HS-27A (cell line): ENCODE measurements around the gene SMCO4.
A peak's percentile ranks its signal among the peaks of the same experiment; 100 is the strongest.
"Not testable (repeated sequence)": the region's sequence is repeated elsewhere in the genome, so short reads cannot be mapped to it uniquely, and the experiment has no call there.

Experiments used
- DNase-seq: peaks from one replicate; pipeline ENCODE4 v3.0.0-alpha.2; 2012; ENCODE audit warnings: low read depth, missing footprints

Gene SMCO4

GRCh38 chr11:93543292-93543977 lies at the start of gene SMCO4:
TSS of gene SMCO4 (minus strand) at chr11:93543391. CDS start at chr11:93479189, 64,202 bp downstream.
- peak; percentile 58 for DNase-seq

DNA sequence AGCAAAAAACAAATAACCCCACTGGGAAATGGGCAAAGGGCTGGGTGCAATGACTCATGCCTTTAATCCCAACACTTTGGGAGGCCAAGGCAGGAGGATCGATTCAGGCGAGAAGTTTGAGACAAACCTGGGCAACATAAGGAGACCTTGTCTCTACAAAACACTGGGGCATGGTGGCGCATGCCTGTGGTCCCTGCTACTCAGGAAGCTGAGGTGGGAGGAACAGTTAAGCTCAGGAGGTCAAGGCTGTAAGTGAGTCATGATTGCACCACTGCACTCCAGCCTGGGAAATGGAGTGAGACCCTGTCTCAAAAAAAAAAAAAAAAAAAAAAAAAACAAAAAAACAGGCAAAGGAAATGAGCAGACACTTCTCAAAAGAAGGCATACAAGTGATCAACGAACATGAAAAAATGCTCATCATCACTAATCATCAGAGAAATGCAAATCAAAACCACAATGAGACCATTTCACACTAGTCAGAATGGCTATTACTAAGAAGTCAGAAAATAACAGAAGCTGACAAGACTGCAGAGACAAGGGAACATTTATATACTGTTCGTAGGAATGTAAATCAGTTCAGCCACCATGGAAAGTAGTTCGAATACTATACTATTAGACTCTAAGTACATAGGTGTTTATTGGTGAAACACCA lies 48.2 kb upstream of the SMCO4 start:
- DNase-seq: no peak

GRCh38 chr11:93589347-93589746 lies 46.2 kb upstream of the SMCO4 start:
- no peak for DNase-seq

GRCh38 chr11:93587858-93588581 lies 44.8 kb upstream of the SMCO4 start:
- no peak for DNase-seq

DNA sequence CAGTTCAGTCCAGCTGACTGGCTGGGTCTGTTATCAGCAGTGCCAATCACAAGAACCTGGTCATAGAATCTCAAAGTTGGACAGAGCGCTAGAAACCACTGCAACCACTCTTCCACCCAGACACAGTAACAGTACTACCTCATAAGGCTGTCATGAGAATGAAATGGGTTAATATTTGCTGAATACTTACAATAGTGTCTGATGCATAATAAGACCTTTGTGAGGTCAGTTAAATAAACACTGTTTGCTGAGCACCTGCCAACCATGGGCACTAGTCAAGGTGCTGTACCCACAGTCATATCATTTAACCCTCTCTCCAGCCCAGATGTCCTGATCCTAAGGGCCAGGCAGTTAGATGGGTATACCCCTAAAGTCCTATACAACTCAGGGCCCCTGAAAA lies 44.2 kb upstream of the SMCO4 start:
- DNase-seq: not testable (repeated sequence)

DNA sequence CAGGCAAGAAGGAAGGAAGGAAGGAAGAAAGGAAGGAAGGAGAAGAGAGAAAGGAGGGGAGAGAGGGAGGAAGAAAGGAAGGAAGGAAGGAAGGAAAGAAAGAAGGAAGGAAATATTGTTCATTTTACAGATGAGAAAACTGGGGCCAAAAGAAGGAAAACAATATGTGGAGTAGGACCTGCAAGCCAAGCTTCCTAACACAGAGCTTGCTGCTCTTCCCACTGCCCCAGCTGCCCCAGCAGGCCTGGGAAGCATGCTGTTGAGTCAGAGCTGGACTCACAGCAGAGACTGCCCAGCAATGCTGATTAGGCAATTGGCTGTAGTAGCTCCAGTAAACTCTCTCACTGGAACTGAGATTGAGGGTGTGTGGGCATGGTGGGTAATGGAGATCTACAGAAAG lies 42.6 kb upstream of the SMCO4 start:
- DNase-seq: no peak

GRCh38 chr11:93583490-93583889 lies 40.3 kb upstream of the SMCO4 start:
- no peak for DNase-seq

GRCh38 chr11:93579187-93579751 lies 36.1 kb upstream of the SMCO4 start:
- DNase-seq: no peak

GRCh38 chr11:93577286-93577685 lies 34.1 kb upstream of the SMCO4 start:
- peak; percentile 77 for DNase-seq

DNA sequence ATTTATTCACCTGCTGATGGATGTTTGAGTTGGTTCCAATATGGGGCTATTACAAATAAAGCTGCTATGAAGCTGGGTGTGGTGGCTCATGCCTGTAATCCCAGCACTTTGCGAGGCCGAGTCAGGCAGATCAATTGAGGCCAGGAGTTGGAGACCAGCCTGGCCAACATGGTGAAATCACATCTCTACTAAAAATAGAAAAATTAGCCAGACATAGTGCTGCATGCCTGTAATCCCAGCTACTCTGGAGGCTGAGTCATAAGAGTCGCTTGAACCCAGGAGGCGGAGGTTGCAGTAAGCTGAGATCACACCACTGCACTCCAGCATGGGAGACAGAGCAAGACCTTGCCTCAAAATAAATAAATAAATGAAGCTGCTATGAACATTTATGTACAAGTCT lies 33.7 kb upstream of the SMCO4 start:
- DNase-seq: peak; percentile 40

GRCh38 chr11:93574638-93575220 lies 31.5 kb upstream of the SMCO4 start:
- no peak for DNase-seq

- no peak for DNase-seq
These were observed 30.0 kb upstream of the SMCO4 start for GRCh38 chr11:93573184-93573583.

DNA sequence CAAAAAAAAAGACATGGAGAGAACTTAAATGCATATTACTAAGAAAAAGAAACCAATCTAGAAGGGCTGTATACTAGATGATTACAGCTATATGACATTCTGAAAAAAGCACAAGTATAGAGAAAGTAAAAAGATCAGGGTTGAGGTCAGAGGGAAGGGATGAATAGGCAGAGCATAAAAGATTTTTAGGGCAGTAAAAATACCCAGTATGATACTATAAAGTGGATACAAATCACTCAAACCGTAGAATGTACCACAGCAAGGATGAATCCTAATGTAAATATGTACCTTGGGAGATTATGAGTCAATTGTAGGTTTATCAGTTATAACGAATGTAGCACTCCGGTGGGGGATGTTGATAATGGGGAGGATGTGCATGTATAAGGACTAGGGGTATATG lies 29.4 kb upstream of the SMCO4 start:
- no peak for DNase-seq

DNA sequence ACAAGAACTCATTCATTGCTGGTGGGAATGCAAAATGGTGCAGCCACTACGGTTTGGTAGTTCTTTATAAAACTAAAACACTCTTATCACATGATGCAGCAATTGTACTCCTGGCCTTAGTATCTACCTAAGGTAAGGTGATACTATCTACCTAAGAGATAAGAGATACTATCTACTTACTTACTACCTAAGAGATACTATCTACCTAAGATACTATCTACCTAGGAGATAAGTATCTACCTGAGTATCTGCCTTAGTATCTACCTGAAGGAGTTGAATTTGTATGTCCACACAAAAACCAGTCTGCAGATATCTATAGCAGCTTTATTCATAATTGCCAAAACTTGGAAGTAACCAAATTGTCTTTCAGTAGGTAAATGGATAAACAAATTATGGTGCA lies 29.0 kb upstream of the SMCO4 start:
- DNase-seq: no peak

DNA sequence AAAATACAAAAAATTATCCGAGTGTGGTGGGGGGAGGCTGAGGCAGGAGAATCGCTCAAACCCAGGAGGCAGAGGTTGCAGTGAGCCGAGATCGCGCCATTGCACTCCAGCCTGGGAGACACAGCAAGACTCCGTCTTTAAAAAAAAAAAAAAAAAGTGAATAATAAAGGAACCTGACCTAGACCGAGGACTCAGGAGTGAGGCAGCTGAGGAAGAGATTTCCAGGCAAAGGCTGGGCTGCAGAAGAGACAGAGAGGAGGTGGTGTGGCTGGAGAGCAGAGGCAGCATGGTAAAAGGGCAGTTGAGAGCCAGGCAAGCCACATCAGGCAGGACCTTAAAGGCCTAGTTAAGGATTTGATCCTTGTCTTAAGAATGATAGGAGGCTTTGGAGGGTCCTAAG lies 28.4 kb upstream of the SMCO4 start:
- no peak for DNase-seq

DNA sequence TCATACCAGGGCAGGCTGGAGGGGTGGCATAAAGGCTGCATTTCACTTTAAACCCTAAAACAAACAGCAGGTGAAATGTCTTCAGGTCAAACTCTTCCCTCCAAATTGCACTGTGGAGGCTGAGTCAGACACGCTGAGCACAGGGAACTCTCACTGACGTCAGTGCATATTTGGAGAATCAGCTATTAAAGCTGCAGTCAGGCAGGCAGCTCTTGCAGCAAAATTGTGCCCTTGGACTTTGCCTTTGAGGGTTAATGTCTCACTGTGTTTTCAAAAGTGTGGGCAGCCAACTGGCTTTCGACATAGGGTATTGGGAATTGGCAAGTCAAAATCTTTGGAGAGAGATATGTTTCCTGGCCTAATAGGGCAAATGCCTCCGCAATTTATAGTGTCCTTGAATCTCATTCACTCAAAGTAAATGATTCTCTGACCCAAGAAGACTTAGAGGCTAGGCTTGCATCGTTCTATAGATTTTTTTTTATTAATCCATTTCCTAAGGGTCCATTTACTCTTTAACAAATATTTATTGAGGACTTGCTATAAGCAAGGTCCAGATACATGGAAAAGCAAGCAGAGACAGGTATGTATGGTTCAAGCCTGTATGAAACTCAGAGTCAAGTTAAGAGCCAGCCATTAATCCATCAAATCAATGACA lies 27.7 kb upstream of the SMCO4 start:
- no peak for DNase-seq

DNA sequence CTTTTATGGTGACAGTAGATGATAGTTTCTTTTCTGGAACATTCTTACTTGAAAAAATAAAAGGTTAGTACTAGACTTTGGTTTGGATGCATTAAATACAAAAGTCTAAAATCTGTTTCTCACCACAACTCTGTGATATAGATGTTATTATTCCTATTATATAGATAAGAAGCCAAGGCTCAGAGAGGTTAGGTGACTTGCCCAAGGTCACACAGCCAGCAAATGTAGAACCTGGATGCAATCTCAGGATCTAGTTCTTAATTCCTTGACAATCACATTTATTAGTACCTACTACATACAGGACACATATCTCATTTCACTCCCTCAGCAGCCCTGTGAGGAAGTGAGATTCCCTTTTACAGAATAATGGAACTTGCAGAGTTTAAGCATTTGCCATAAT lies 26.3 kb upstream of the SMCO4 start:
- no peak for DNase-seq

- no peak for DNase-seq
These were observed 25.5 kb upstream of the SMCO4 start for GRCh38 chr11:93568726-93569125.

DNA sequence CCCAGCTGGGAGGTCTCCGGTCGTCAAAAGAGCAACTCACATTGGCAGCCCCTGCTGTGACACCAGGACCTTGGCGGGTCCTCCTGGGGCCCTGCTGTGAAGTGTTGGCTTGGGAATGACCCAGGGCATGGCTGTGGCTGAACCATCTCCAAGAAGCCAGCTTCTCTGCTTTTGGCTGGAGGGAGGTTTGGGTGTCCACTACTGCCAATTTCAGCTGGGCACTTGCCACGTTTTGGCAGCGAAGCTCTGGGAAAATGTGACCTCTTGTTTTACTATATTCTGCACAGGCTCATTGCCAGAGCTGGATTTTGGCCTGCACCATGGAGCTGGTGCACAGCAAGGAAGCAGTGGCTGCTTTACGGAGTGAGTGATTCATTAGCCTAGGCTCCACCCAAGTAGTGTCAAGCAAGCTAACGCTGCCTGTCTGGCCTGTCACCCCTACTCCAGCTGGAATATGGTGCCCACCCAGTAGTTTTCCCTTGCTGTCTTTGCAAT lies 24.3 kb upstream of the SMCO4 start:
- no peak for DNase-seq

DNA sequence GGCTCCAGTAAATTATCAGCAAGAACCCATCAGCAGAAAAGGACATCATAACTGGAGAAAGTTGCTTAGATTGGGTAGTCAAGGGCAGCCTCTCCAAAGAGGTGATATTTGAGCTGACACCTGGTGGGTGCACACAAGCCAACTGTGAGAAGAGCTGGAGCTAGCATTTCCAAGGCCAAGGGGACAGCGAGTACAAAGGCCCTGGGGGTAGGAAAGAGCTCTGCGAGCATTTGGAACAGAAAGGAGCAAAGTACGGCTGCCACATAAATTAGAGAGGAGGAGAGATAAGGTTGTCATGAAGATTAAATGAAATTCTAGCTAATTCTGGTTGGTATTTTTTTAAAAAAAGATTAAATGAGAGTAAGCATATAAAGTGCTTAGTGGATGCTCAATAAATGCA lies 21.7 kb upstream of the SMCO4 start:
- no peak for DNase-seq

DNA sequence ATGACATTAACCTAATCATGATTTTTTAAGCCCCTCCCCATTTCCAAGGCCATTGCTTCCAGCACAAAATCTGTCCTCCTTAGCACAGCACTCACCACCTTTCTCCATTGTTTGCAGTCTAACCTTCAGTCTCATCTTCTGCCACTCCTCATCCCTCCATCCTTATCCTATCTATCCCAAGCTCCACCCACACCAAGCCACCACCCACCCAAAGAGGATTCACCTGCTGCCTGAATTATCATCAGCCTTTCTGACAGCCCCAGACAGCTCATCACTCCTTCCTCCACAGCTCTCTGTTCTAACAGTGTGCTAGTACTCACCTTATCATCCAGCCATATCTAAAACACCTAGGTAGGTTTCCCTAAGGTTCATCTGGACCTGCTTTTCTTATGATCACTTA lies 20.7 kb upstream of the SMCO4 start:
- no peak for DNase-seq
